ENCODE data around the gene PATE3. TPM values are rescaled to one million over a fixed set of nuclear protein-coding genes. Genes with fewer than 3 reads are reported as not detected.

Gene PATE3
- total and polyA plus RNA-seq, 10 of the 15 experiments (the other 5 are each of a cell fraction or from before 2014, with no cell fraction given), result not detected

GRCh38 chr11:125770583-125770982 is 17.3 kb upstream of the PATE3 start:
- intact Hi-C loops (cut with micrococcal nuclease; ENCODE audit: unreplicated experiment), result no loop called here
- no peak for TF ChIP-seq FOXK2 (IDR thresholded peaks at IDR 0.05)
- TF ChIP-seq, protein P1, sequence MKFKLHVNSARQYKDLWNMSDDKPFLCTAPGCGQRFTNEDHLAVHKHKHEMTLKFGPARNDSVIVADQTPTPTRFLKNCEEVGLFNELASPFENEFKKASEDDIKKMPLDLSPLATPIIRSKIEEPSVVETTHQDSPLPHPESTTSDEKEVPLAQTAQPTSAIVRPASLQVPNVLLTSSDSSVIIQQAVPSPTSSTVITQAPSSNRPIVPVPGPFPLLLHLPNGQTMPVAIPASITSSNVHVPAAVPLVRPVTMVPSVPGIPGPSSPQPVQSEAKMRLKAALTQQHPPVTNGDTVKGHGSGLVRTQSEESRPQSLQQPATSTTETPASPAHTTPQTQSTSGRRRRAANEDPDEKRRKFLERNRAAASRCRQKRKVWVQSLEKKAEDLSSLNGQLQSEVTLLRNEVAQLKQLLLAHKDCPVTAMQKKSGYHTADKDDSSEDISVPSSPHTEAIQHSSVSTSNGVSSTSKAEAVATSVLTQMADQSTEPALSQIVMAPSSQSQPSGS (IDR thresholded peaks at IDR 0.05; ENCODE audit: low read length), result no peak
- TF ChIP-seq MTA3 (IDR thresholded peaks at IDR 0.05; ENCODE audit: borderline replicate concordance, low read length), result no peak
- TF ChIP-seq, protein P2, sequence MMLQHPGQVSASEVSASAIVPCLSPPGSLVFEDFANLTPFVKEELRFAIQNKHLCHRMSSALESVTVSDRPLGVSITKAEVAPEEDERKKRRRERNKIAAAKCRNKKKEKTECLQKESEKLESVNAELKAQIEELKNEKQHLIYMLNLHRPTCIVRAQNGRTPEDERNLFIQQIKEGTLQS (IDR thresholded peaks at IDR 0.05; ENCODE audit: borderline replicate concordance, extremely low read depth, low read depth, low read length), result no peak
- no peak for TF ChIP-seq ZNF24 (IDR thresholded peaks at IDR 0.05)
- TF ChIP-seq ZNF384 (IDR thresholded peaks at IDR 0.05; ENCODE audit: borderline replicate concordance, low read depth, low read length), result no peak
- no peak for TF ChIP-seq ZBTB33 (IDR thresholded peaks at IDR 0.05)
- no peak for TF ChIP-seq MEF2B (IDR thresholded peaks at IDR 0.05; ENCODE audit: partially characterized antibody, poor library complexity, severe bottlenecking)
- no peak for TF ChIP-seq SIX5 (IDR thresholded peaks at IDR 0.05; ENCODE audit: low read depth, low read length, severe bottlenecking)
- TF ChIP-seq RB1 (IDR thresholded peaks at IDR 0.05; ENCODE audit: borderline replicate concordance), result no peak
- no peak for TF ChIP-seq MTA2 (IDR thresholded peaks at IDR 0.05; ENCODE audit: low read depth)
- TF ChIP-seq, protein P3, sequence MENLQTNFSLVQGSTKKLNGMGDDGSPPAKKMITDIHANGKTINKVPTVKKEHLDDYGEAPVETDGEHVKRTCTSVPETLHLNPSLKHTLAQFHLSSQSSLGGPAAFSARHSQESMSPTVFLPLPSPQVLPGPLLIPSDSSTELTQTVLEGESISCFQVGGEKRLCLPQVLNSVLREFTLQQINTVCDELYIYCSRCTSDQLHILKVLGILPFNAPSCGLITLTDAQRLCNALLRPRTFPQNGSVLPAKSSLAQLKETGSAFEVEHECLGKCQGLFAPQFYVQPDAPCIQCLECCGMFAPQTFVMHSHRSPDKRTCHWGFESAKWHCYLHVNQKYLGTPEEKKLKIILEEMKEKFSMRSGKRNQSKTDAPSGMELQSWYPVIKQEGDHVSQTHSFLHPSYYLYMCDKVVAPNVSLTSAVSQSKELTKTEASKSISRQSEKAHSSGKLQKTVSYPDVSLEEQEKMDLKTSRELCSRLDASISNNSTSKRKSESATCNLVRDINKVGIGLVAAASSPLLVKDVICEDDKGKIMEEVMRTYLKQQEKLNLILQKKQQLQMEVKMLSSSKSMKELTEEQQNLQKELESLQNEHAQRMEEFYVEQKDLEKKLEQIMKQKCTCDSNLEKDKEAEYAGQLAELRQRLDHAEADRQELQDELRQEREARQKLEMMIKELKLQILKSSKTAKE (IDR thresholded peaks at IDR 0.05; ENCODE audit: low read depth, poor library complexity, severe bottlenecking), result no peak
- BruUV-seq (replicated peaks), result no TSS peak
- Histone ChIP-seq H3K4me2 (ENCODE audit: control insufficient read depth, insufficient read depth) (no peak overlapping the region), H3K4me3 (no peak overlapping the region), H3K36me3 (ENCODE audit: control insufficient read depth in 2 of 2, insufficient read depth in 2 of 2, low read length in 1 of 2) (no peaks in the 10 kb centered on the region), H4K20me1 (ENCODE audit: control insufficient read depth, insufficient read depth) (no peaks in the 10 kb centered on the region), H2AFZ (ENCODE audit: control insufficient read depth, low read depth, low read length) (no peak overlapping the region), H3K27ac (ENCODE audit: control insufficient read depth, insufficient read depth) (no peak overlapping the region), H3K9ac (ENCODE audit: control insufficient read depth, insufficient read depth, low read length) (no peak overlapping the region), H3K27me3 (replicated peaks in 1 of 2; ENCODE audit: control insufficient read depth in 2 of 2, insufficient read depth in 2 of 2, low read length in 1 of 2) (peaks cover 0 to 3% of the 10 kb centered on the region in 2 experiments; a peak in 3 of 4 replicates), H3K79me2 (ENCODE audit: control insufficient read depth, insufficient read depth, low read length) (no peaks in the 10 kb centered on the region), H3K4me1 (ENCODE audit: control insufficient read depth, insufficient read depth, low read length) (no peaks in the 10 kb centered on the region), H3K9me3 (replicated peaks; ENCODE audit: control insufficient read depth, insufficient read depth, low read length) (no peaks in the 10 kb centered on the region)
- WGBS (ENCODE audit: insufficient coverage, insufficient replicate concordance, low lambda C conversion rate, missing lambda C conversion rate), result 7% methylated on average over 2 of the region's 2 CpGs
- CTCF ChIA-PET, result no interaction called here
- RAD21 ChIA-PET (ENCODE audit: unreplicated experiment), result no interaction called here
- FAIRE-seq (no peak), ATAC-seq (no peak), DNase-seq (ENCODE audit: low read depth, low spot score) (no peak)
- SMC1A ChIA-PET (ENCODE audit: uncharacterized antibody, unreplicated experiment), result interaction anchor here (1.2 kb wide), 1 partner anchor 42 kb away, joined by 3 read pairs; no protein-coding TSS in a partner anchor
- POLR2A ChIA-PET, result no interaction called here
- in situ Hi-C loops (cut with MboI), result no loop called here
